Cerebellar nuclear complex (tissue), 1 donor: ENCODE measurements around the gene VPS13D.

Source experiments
- DNase-seq, 2 experiments: peaks; one replicate each; lab custom pipeline; 2025; lab: John Stamatoyannopoulos, UW

Gene VPS13D

DNA sequence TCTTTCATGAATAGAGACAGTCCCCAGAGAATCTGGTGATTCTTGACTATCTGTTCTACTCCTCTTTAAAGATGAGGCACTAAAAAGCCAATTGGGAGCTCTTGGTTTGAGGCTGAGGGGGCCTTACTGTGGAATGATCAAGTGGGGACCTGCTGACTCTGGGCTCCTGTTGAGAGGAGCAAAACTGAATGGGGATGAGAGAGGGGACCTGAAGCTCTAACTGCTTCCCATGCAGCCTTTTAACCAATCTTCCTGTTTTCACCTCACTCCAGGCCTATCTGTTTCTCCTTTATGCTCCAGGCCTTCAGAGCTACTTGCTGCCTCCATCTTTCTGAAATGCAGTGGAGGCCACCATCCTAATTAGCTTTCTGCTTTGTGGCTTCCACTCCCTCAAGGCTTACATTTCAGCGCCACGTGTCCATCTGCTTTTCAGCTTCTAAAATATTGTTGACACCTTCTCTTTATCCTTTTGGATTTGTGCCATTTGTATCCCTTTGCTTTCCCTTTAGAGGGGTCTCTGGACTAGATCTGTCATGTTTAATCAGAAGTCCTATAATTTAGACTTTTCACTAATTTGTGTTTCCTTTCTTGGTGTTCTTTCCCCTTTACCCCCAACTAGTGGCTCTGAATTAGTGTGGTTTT, 242.4 kb downstream of the VPS13D start:
- DNase-seq: no peak

DNA sequence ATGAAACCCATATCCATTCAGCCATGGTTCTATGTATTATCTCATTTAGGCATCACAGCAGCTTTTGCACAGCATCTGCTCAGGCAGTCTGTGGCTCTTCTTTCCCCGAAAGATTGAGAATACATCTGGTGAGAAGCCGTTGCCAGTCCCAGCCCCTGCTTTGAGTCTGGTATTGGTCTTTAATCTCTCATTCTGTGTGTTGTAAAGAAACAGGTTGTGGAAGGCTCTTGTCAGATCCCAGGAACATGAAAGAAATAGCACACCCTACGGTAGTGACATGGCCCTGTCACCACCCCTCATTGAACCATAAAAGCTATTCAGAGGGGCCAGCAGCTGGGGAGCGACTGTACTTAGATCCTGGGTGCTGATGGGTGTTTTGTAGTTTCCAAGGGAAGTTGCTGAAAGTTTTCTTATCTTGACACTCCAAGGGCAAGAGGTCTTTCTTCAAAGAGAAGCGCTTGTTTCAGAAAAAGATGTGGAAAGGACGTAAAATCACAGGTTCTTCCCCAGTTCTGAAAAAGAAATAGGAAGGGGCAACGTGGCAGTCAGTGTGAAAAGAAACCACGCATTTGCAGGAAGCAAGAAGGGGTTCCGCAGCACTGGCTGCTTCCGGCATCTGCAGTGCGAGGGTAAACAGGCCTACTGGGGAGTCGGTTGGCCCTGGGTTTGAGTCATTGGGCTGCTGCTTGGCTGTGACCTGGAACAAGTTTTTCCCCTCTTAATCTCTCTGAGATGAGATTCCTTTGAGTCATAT, 243.1 kb downstream of the VPS13D start:
- no peak for DNase-seq

DNA sequence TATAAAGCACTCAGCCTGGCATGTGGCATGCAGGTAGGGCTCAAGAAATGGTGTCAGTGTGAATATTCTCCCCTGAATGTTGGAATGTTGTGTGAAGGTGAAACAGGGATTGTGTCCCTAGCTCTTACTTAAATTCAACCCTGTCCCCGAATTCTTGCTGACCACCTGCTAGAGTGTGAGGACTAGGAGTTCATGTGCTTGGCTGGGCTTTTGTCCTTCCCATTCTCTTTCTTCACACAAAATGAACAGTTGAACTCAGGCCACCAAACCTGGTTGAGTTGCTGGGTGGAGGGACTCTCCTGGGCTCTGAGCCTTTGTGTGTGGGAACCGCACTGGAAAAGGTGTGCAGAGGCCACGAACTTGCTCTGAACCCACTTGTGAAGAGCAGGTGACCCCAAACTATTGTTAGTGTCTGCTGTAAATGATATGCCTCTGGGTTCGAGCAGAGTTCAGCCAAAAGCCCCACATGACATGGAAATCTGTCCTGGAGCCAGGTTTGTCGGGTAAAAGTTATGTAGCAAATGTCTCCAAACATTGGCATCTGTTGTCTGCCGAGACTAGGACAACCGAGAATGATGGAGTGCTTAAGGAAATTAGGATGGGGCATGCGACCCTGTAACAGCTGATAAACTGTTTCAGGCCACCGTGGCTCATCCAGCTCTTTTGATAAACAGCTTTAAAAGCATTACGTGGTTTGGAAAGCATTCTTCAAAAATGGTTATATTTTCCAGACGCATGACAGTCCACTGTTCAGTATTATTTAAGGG, 243.9 kb downstream of the VPS13D start:
- DNase-seq: no peak

DNA sequence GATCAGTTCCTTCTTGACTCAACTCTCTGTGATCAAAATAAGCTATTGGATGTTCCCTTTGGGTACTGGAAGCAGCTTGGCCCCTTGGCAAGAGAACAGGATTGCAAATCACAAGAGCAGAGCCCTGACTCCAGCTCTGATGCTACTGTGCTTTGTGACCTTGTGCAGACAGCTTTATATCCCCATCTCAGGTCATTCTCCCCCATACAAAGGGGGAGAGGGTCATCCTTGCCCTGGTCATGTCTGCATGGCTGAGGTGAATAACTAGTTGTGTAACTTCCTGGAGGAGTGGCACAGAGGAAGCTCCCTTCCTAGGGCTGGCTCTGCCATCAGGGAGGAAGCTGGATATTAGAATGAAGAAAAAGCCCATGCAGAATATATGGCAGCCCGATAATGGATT, 245.3 kb downstream of the VPS13D start:
- DNase-seq: no peak

DNA sequence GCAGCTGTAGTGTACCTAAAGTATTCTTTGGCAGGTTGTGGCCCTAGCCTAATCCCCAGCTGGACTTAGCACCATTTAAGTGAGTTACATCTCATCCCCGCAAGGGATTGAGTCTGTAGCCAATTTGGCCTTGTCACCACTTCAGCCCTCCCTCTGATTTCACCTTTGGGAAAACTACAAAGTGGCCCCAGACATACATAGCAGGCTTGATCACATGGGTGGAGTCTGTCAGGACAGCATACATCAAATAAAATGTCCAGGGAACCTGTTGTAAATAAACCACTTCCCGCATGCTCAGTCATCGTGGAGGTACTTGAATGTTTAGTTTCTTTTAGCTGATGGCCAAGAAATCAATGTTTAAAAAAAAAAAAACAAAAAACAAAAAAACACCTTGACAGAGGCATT, 245.7 kb downstream of the VPS13D start:
- DNase-seq: no peak

DNA sequence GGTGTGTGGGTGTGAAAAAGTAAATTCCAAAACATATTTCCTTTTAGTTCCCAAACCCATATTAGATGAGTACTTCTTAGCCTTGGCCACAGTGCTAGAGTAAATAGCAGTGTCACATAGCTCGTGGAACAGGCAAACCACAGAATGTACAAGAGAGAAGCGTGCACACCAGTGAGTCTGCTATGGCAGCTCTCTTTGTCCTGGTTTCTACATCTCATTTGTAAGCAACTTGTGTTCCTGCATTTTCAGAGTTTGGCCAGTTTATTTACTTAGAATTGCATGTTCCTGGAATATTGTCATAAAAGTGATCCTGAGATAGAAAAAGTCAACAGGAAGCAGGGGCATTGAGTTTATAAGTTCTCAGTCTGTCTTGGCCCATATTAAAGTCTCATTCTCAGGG, 246.1 kb downstream of the VPS13D start:
- DNase-seq: no peak

DNA sequence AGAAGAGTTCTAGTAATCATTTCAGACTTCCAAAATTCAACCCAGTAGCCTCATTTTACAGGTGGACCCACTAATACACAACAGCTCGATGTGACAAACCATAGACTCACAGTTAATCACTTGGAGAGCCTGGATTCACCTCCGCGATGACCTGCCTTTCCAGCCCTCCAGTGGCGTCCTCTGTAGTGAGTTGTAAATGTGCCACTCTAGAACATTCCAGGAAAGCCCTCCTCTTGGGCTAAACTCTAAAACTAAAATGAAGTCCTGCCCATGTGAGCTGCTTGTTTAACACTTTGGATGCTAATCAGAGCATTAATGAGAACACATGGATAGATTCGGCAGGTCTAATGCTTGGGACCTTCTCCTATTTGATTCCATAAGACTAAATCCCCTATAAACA, 247.5 kb downstream of the VPS13D start:
- DNase-seq: no peak

DNA sequence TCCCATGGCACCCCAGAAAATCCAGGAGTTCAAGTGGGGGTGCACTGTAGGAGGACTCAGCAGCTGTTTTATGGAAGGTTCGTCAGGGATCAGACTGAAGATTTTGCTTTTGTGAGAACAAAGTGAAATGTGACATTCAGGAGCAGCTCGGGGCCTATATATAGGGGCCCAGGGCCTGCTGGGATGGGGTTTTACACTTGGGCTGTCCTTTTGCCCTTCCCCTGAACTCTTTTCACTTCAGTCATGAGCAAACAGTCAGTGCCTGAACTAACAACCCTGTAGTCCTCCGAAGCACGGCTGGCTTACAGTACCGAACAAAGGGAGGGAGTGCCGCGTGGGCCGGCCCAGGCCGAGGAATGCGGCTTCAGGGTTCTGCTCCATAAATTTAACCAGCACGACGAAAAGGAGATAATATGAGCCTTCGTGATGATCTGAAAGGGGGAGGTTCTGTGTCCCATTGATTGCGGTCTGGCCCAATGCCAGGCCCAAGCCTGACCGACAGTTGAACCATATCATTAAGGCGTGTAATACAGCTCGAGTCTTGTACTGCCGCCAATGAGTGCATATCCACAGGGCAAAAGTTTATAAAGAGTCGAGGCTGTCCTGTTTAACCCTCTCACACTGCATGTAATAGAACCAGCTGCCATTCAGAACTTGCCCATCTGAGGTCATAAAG, 248.2 kb downstream of the VPS13D start:
- no peak for DNase-seq

DNA sequence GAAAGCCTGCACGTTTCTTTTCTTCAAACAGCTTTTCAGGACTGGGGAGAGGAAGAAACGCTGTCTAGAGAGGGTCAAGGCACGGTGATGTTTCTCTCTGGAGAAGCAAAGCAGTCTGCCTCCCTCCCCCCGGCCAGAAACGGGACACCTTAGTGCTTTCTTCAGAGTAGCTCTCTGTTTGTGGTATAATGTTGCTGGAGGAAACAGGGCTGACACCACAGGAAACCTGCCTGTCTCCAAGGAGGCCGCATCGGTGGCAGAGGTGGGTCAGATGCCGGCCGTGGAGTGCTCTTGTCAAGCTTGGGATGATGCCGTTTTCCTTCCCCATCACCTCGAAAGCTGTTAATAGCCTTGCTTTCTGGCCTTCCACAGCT, 248.8 kb downstream of the VPS13D start:
- DNase-seq: no peak

DNA sequence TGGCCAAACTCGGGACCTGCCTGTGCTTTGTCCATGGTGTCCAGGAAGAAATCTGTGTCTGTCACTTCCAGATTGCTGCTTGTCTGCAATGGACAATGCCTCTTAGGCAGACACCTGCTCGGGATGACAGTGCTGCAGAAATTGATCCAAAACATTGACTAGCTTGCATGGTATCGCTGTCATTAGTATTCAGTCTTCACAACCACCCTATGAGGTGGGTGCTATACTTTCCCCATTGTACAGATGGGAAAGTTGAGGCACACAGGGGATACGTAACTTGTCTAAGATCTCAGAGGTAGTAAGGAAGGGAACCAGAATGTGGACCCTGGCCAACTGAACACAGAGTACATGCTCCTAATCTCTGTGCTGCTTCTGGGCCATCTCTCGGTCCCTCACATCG, 249.5 kb downstream of the VPS13D start:
- DNase-seq: no peak

DNA sequence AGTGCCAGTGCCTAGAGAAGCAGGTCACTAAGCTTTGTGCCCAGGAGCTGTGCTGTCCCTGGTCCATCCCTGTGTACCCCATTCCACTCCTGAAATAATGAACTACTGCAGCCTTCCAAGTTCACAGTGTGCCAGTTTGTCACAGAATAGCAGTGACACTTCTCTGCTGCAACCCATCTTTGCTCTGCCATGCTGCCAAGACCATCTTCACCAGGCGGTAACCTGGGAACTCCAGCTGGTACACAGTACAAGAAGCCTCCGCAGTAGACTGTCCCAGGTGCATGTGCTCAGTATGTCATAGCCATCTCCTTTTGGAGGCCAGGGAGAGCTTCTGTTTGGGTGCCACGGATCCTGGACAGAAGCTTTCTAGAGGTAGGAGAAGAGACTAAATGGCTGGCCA, 250.2 kb downstream of the VPS13D start:
- no peak for DNase-seq

DNA sequence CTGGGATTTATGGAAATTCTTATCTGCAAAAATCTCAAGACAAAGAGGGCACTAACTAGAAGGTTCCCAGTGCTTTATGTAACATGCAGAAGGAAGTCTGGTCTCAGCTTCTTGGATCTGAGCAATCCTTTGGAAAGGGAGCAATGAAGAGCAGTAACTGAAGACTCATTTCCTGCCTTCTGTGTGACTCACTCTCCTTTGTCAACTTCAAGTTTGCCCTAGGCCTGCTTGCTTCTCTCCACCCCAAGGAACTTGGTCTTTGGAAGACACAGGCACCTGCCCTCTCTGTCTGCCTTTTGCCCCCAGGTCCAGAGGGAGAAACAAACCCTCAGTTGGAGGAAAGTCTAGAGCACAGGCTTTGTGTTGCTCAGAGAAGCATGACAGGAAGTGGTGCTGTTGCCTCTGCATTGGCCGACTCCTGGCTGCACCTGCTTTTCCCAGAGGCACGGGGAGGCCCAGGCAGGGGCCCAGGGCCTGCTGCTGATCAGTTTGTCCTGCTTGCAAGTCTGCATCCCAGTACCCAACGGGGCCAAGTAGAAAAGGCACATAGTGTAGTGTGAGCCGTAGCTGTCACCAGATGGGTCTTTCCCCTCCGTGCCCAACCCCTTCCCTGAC, 251.0 kb downstream of the VPS13D start:
- no peak for DNase-seq

DNA sequence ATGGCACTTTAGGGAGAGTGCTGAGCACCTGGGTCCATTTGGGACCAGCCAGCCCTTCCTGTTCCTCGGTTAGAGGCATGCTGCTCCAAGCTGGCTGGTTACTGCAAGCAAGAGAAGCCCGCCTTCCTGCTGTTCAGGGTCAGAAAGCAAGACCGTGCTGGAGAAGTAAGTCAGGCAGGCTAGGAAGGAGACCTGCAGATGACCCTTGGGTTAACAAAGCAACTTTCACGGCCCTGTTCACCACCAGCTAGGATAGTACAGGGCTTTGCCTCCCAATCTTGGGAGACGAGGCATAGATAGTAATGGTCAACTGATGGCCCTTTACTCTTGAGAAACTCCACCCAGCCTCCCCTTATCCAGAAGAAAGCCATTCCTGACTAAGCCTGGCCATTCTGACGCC, 252.1 kb downstream of the VPS13D start:
- DNase-seq: no peak

DNA sequence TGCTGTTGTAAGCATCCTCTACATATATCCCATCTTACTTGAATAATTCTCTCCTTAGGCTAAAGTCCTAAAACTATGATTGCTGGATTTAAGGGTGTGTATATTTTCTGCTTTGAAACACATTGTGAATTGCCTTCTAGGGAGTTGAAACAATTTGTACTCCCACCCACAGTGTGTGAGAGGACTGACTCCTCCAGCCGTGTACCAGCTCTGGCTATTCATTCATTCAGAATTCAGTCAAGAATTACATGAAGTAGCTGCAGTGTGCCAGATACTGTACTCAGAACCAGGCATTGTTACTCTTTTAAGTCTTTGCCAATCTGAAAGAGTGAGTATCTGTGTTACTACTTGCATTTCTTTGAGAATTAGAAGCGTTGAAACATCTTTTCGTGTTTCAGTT, 253.2 kb downstream of the VPS13D start:
- no peak for DNase-seq

DNA sequence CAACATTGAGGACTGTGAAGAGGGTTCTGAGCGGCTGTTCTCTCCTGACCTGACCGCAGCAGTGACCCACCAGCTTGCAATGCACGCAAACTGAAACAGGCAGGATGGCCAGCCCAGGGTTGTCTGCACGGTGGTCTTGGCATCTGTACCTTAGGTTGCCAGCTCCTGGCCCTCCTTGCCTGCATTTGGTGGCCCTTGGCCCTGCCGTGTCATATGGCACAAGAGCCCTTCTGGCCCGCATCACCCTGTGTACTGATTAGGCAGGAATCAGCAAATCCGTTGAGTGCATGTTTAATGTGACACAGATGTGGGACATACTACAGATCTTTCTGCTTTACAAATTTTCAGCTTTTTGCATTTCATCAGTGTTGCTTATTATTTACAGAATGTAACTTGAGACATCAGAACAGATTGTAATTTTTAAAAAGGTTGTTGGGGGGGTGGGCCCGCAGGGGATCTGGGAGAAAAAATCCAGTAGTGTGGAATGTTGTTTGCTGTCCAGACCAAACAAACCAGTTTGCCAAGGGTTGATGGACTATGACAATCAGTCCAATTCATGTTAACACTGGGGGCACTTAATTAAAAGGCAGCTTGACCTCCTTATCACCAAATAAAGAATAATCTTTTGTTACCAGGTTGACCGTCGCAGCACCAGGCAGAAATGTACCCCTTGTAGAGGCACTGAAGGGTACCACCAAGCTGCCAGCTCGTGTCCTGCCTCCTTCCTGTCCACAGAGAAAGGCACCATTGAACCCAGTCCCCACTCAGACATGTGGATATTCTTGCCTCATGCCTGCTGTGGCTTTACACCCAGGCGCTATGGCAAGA, 255.6 kb downstream of the VPS13D start:
- no peak for DNase-seq

DNA sequence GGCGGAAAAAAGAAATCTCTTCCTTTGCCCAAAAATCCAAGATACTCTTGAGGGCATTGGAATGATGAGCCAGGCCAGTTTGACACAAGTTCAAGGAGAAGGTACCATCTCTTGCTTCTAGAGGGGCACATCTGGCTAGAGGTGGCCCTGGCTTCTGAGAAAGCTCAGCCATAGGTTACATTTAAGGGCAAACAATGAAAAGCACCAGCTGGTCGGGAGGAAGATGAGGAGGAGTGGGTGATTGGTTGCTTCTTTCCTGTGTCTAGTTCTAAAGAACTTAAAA, 256.2 kb downstream of the VPS13D start:
- no peak for DNase-seq

DNA sequence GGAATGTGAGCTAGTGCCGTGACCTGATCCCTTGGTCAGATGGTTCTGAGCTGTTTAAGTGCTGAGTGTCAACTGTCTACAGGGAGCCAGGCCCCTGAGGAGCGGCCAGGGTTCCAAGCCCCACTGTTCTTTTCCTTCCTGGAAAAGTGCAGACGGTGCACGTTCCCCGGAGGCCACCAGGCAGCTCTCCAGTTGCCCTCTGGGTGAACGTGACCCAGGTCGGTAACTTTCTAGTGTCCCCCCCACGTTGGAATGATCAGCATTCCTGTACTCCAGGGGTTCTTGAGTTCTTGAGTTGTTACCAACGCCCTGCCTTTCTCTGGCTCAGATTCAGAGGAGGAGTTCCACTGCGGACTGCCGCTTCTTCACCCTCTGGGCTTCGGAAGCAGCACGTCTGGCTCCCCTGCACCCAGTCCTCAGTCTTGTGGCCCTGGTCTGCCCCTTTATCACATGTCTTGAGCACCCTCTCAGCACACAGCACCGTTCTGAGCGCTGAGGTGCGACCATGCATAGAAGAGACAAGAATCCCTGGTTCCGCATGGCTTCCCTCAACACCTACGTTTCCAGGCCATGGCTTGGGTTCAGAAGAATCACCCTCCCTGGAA, 256.7 kb downstream of the VPS13D start:
- DNase-seq: no peak

DNA sequence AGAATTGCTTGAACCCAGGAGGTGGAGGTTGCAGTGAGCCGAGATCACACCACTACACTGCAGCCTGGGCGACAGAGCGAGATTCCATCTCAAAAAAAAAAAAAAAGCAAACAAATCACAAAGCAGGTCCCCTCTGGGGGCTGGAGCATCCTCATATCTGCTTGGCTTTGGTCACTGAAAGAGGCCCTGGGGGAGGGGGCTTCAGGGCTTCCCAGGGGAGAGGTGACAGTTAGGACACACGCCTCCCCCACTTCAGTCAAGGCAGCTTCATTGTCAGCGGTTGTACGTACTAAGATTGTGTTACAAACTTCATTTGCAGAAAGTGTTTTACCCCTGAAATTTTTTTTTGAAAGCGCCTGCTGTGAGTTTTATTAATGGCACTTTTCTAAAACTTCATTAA, 257.7 kb downstream of the VPS13D start:
- DNase-seq: no peak

DNA sequence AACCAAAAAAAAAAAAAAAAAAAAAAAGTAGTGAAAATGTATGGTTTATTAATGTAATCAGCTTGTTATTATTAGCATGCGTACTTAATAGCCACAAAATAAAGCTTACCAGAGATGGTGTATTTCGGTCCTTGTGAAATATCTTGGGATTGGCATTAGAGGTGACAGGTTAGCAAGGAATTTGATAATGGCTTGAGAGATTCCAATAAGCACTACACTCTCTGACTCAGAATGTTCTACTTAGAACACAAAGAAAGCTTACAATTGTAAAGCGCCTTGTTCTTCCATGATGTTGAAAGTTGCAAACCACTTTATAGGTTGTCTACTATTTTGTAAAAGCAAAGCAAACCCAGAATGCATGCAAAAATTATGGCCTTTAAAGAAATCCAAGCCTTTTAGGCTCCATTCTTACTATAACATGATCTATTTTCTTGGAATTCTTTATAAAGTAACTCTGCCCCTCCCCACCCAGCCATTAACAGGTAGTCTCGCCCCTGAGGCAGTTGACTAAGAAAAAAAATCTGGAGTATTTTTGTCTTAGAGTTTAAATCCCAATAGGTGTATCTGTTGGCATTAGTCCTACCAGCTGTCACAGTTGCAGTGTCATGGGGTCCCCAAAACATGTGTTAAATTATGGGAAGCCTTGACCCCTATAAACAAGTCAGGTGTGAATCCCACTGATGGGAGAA, 259.0 kb downstream of the VPS13D start:
- DNase-seq: no peak

DNA sequence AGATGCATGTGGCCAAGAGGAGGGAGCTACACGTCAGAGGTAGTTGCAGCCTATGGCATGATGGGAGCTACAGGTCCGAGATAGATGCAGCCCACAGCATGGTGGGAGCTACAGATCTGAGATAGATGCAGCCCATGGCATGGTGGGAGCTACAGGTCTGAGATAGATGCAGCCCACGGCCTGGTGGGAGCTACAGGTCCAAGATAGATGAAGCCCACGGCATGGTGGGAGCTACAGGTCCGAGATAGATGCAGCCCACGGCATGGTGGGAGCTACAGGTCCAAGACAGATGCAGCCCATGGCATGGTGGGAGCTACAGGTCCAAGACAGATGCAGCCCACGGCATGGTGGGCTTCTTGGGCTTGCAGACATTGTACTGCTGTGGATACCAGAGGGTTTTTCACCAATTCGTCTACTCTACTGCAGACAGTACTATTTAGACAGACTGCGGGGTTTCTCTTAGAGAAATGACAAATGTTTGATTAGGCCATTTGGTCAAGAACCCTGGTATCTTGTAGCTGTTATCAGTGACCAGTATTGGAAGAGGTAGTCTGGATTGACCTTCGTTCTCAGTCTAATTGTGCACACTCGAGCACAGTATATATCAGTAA, 260.8 kb downstream of the VPS13D start:
- DNase-seq: no peak
